SIG-M5 (cell line): ENCODE data around the gene SNX10.

ENCODE experiments used
- DNase-seq: peaks from one replicate; lab custom pipeline; 2025; lab: John Stamatoyannopoulos, UW

SNX10 gene

DNA sequence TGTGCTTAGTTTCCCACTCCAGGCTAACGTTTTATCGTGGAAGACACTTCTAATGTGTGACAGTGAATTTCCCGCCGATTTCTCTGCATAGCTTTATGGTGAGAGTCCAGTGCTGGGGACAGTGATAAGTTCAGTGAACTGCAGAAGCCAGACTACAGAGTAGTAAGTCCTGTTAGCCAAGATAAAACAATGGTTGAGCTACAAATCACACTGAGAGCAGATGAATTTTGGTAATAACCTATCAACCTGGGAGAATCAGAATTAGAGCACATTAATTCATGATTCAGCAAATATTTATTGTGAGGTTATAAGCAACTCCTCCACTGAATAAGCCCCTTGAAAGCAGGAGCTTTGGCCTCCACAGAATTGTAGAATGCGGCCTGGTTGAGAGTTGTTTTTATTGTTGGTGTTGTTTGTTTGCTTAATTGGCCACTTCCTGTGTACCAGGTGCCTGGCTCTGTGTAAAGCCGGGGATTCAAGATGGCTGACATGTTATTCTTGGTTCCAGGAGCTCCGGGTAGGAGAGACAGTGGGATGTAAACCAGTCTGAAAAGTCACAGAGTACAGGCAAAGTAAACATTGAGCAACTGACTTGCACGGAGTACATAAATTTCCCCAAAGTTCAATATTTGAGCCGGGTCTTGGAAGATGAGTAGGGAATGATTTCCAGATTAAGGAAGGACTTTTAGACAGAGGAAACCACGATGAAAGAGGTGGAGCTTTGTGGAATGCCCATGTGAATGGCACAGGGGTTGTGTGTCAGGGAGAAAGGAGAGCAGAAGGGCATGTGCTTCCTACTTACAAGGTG is 112.7 kb downstream of the SNX10 start:
- no peak for DNase-seq

DNA sequence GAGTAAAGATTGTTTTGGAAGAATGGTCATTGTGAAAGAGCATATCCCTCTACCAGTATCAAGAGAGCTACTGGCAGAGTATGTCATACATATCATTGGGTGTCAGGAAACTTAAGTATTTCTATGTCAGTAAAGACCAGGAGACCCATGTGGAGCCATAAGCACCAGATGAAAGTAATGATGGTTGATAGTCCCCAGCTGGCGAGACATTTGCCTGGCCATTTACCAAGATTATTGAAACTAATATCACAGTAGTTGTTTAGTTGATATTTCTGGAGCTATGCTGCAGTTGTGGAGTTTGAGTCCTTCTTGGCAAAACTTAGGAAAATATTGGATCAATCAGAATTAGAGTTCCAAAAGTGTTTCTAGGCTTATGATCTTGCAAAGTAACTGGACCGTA is 114.8 kb downstream of the SNX10 start:
- no peak for DNase-seq

DNA sequence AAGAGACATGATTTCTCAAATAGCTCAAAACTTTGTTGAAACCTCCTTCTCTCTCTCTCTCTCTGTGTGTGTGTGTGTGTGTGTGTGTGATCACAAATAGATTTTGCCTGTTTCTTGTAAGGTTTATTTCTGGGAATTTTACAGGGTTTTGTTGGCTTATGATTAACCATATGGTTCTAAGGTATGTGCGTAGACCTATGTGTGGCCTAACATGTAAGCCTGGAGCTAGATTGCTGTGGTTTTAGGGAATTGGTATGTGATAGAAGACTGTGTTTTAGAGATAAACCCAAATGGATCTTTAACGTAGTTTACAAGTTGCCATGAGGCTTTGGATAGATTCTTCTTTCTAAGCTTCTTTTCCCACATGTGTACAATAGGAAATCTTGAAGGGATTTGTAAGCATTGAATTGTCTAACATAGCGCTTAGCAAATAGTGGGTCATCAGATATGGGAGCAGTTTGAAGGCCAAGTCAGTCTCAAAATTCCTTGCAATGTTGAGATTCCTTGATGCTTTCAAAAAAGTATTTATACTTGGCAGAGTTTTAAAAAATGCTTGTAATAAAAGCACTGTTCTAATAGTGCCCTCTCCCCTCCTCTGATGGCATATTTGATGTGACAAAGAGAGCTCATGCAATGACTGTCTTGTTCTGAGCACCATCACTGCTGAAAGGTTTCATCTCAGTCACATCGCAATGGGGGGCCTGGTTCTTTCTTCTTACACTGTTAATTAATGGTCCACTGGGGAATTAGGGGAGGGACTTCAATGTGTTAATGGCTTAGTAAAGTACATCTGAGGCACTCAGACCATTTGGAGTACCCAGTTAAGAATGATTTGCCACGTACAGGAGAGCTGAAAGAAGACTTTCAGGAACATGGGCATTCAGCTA is 118.2 kb downstream of the SNX10 start:
- no peak for DNase-seq

DNA sequence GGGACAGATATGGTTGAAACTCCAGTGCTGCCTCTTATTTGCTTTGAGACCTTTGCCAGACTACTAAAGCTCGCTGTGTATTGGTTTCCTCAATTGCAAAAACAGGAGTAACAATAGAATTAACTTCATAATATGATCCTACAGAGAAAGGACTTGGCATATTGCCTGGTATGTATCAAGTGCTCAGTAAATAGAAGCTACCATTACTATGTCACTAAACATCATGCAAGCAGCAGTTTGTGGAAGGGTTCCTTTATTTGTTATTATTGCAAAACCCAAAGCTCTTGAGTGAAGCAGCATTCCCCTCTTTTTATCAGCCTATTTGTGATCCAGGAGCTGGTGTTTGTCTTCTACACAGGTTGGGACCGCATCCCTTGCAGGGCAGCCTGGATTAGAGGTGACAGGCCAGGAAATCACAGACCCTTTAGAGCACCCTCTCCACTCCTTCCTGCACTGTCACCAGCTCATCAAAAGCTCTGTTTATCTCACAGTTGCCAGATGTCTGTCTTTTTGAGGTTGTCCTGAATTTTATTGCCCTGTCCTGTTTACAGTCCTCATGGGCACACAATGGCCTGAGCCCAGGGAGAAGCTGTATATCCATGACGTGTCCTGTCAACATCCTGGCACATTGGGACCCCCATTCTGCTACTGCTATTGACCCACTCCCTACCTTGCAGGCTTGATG is 121.5 kb downstream of the SNX10 start:
- no peak for DNase-seq

DNA sequence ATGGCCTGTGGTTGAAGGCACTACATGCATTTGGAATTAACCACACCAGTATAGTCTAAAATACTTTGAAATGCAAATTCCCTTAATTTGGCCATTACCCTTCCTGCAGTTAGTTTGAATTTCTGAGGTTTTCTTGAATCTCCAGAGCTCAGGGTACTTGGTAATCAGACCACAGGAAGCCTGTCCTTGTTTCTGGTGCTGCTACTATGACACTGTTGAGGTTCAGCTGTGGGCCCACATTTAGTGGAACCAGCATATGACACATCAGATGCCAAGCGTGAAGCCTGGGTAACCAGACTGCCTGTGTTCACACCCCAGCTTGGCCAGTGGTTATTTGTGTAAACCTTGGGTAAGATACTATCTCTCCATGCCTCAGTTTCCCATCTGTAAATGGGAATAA is 124.3 kb downstream of the SNX10 start:
- DNase-seq = no peak

DNA sequence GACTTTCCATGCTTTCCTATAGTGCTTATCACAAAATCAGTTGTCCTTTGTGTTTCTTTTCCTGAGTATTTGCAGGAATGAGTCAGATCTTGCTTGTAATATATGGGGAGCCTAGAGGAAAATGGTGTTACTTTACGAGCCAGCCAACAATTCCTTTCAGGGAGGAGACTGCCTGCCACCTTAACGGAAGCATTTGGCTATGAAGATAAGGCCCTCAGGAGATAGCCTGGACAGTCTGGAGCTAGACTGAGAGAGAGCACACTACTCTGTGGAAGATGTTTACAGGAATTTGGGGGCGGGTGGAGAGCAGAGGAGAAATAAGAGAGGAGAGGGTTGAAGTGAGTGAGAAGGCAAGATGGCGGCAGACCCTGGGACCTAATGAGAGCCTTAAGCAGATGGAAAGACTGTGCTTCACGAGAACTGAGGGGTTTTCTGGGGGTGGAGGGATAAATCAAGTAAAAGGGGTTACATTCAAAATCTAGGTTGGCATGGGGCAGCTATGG is 126.3 kb downstream of the SNX10 start:
- no peak for DNase-seq

DNA sequence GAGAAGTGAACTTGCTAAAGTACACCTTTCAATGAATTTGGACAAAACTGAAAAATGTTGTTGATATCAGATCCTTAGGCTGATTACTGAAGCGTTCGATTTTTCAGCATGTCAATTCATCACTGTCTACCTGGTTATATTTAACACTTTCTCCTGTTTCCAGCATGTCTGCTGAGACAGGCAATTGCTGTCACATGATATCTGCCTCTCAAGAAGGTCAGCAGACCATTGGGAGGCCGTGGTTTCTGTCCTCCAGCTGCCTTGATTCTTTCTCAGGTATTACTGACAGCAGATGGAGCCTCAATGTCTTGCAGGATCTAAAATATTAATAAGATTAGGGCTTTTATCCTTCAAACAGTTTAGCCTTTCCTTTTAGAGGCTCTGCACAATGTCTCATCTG is 127.5 kb downstream of the SNX10 start:
- DNase-seq = no peak

DNA sequence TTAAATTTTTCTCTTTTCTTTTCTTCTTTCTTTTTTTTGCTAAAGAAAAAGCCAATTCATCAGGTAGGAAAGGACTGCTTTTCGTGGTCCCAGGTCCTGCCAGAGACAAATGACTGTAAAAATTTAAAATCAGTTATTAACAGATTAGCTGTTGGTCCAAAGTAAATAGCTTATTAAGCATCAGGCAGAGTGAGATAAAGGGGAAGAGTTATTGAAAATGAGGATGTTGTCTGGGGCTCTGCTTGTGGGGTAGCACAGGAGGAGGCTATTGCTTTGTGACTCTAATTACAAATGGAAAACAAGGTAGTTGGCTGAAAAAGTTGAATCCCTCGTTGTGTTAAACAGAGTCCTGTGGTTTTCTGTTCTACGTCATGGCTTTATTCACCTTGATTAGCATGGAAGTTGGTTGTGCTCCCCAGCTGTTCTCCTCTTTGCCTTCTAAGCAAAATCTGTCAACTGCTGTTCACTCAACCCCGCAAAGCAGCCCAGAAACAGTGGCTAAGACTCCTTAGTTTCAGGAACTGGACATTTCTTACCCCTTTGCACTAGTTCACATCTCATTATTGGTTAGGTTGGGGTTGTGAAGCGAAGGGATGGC is 128.9 kb downstream of the SNX10 start:
- DNase-seq = no peak

DNA sequence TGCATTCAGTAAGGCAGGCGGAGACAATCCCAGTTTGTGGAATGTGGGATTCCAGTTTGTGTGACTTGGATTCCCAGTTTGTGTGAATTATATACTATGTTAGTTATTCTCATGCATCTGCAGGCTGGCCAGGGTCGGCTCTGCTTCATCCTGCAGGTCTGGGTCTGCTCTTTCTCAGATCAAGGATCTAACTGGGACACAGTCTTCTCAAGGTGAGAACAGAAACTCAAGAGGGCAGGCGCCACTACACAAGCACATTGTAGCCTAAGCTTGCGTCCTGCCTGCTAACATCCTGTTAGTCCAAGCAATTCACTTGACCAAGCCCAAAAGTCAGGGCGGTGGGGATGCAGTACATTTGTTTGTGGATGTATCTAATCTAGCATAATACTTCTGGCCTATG is 131.1 kb downstream of the SNX10 start:
- no peak for DNase-seq

DNA sequence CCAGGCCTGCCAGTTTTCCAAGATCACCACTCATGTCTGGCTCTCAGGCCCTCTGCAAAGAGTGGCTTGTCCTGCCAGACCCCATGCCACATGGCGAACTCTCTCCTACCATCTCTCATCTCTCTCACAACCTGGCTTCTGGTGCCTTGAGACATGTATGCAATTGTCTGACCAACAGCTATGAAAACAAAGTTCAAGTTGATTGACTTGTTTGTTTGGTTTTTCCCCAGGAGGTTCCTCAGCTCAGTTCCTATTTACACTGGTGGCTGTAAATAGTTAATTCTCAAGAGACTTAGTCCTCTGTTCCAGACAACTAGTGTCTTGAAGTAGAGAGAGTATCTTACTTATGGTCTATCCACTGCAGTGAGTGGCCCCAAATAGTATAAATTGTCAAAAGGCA is 131.8 kb downstream of the SNX10 start:
- DNase-seq = no peak
